8988T (cell line): ENCODE measurements around the gene PFKFB4.
"Not testable (repeated sequence)": the region's sequence is repeated elsewhere in the genome, so short reads cannot be mapped to it uniquely, and the experiment has no call there.

Source experiments
- DNase-seq: peaks from one replicate; pipeline ENCODE4 v3.0.0; 2011

PFKFB4 gene

DNA sequence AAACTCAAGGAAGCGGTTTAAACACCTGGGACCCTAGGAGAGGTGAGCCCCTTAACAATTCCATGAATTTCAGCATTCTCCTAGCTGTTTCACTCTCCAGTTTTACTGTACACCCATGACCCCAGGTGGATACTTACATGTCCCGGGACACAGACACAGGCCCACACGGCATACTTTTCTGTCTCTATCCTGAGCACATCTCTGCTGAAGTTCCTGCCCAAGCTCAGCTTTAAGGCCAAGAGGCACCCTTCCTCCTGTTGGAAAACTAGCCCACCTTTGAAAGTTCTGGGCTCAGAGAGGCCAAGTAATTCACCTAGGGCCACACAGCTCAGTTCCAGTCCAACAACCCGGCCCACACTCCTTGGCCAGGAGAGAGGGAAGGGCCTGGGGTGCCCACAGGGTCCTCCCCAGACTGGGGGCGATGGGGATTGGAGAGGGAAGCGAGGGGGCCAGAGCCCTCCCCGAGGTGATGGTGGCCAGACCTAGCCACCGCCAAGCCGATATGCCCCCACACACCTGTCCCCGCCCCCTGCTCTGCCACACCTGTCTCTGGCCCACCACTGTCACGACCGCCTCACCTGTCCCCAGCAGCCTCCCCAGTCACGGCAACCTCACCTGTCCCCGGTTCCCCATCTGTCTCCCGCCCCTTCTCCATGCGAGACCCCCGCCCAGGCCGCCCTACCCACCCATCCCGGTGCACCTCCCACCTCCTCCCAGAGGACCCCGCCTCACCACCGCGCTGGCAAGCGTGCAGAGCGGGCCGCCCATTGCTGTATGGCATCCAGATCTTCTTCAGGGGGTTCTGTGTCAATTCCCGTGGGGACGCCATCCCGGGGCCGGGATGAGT lies 431 bp downstream of the PFKFB4 start:
- DNase-seq = no peak

DNA sequence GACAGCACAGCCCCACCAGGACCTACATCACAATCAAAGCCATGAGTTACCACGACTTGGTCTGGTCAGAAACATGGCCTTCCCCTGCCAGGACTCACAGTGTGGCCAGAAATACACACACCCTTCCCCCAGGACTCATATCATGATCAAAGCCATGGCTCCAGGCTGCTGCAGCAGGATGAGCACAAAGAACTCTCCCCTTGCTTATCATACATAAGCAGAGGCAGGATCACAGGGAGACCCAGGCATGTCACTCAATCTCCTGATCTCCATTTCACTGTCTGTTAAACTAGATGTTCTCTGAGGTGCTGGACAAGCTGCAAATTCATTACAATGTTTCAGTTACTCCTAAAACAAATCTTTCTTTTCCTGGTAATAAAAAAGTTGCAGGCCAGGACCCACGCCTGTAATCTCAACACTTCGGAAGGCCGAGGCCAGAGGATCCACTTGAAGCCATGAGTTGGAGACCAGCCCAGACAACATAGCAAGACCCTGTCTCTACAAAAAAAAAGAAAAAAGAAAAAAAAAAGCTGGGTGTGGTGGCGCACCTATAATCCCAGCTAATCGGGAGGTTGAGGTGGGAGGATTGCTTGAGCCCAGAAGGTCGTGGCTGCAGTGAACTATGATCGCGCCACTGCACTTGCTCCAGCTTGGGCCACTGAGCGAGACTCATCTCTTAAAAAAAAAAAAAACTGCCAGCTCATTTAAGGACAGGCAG lies 1.2 kb downstream of the PFKFB4 start:
- DNase-seq = no peak

DNA sequence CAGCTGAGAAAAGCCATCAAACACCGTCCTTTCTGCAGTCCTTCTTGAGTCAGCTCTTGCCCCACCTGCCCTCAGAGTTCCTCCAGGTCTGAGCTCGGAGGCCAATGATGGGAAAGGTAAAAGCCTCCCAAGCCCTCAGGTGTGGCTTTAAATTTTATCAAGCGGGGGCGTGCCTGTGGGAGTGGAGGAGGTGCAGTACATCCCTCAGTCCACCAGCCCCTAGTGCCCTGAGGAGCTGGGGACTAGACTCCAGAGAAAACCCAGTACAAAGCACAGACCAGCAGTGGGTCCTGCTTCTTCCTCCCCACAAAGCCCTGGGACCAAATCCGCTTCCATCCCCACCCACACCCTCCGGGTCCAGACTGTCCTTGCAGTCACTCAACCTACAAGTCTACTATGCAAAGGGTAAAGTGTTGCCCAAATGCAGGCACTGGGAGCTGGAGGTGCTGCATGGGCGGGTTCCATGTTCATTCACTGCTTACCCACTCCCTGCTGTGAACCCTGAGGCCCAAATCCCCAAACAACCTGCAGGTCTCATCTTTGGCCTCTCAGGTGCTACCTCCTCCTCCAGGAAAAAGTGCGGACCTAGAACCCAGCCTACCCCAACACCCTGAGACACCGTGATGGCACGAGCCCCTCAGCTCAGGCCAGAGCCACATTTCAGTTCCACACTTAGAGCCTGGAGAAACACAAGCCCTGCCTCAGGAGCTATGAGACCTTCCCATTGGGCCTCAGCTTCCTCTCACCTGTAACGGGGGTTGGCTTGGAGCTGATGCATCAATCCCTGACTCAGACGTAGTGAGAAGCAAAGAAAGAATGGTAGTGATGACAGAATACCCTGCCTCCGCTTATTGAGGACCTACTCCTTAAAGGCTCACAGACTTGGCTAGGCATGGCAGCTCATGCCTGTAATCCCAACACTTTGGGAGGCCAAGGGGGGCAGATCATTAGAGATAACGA lies 2.4 kb downstream of the PFKFB4 start:
- no peak for DNase-seq

DNA sequence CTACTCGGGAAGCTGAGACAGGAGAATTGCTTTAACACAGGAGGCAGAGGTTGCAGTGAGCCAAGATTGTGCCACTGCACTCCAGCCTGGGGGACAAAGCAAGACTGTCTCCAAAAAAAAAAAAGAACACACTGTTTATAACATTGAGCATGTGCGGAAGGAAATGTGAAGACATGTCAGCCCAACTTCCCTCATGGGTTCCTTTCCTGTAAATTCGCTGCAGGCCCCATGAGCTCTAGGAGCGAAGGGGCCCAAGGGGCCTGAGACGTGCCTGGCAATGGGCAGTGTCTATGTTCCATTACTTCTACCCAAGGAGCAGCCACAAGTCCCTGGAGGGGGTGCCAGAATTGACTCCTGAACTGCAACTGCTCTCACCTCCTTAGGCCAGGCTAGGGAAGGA lies 3.2 kb downstream of the PFKFB4 start:
- no peak for DNase-seq

DNA sequence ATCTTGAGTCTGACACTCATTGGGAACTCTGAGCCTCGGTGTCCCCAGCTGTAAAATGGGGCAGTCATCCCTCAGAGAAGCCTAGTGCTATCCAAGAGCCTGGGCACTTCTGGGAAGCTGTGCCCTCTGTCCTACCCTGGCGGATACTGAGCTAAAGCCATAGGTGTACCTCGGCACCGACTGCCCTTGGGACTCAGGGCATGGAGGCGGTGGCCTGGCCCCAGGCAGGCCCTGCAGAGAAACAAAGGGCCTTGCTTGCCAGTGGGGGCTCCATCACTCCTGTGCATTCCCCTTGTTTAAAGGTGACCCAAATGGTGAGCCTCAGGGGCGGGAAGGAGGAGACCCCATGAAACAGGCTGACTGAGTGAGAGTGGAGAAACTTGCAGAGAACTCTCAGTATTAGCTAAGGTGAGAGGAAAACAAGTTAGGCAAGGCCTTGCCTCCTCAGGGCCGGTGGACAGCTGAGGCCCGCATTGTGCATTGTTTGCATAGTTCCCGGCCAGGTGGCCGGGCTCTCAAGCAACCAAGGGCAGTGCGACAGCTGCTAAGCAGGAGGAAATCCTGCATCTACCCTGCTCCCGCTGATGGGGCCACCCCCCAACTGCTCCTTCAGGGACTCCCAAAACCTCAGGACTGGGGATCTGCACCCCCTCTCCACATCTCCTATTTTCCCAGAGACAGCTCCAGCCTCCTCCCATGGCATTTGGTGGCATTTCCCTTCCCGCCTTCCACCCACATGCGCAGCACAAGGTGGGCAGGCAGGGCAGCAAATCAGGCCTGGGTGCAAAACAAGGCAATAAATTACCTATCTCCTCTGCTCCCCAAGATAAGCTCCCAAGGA lies 4.3 kb downstream of the PFKFB4 start:
- DNase-seq = no peak

DNA sequence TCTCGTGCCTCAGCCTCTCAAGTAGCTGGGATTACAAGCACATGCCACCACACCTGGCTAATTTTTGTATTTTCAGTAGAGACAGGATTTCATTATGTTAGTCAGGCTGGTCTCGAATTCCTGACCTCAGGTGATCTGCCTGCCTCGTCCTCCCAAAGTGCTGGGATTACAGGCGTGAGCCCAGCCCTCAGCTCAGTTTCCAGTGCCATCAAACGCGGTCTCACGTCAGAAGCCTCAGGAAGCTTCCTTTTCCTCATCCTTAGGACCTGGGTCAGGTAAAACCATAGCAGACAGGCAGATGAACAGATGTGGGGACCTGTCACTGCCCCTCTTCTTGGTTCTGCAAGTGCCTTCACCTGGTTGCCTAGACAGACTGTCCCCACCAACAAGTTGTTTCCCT lies 5.0 kb downstream of the PFKFB4 start:
- DNase-seq = not testable (repeated sequence)

DNA sequence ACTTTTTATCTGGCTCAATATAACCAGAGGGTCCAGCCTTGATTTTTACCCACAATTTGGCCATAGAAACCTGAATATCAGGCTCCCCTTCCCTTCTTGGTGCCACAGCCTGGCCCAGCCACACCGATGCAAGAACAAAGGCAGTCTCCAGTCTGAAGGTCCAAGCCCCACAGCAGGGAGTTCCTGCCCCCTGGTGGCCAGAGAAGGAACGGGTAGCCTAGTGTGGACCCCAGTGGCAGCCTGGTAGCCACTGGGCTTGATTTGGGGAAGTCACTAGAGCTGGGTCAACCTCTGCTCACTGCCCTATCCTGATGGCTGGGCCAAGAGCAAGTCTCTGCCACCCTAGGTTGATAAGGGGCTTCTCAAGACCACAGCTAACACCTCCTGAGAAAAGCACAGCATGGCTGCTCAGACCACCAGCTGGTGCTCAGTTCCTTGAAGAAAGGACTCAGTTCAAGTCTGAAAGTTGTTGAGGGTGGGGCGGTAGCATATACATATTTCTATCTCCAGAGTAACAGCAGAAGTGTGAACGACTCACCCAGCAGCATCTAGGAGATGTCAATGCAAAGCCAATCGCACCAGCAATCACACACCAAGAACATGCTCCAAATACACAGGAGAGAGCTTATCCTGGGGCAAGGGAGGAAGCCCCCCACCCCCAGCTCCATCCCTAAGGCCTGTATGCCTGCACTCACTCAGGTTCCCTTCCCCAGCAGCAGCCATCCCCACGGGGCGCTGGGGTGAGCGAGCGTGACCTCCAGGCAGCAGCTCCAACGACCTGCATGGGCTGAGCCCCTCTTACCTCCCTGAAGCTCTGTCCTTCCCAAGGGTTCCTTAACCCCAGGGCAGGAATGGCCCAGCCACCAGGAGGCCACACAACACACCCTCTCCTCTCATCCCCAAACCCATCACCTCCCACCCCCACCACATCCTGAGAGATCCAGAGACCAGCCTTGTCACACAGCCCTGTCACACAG lies 7.6 kb downstream of the PFKFB4 start:
- DNase-seq = peak; percentile 71

DNA sequence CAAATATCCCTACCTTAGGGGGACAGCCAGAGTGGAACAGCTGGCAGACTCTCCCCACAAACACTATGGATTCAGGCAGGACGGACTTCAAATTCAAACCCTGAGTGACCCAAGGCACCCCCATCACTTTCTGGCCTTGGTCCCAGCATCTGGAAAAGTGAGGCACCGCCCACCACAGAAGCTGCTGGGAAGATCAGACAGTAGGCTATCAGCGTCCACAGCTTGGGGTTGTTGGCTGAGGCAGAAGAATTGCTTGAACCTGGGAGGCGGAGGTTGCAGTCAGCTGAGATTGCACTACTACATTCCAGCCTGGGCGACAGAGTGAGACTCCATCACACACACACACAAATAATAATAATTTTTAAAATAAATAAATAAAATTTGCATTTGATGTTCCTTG lies 8.5 kb downstream of the PFKFB4 start:
- no peak for DNase-seq

DNA sequence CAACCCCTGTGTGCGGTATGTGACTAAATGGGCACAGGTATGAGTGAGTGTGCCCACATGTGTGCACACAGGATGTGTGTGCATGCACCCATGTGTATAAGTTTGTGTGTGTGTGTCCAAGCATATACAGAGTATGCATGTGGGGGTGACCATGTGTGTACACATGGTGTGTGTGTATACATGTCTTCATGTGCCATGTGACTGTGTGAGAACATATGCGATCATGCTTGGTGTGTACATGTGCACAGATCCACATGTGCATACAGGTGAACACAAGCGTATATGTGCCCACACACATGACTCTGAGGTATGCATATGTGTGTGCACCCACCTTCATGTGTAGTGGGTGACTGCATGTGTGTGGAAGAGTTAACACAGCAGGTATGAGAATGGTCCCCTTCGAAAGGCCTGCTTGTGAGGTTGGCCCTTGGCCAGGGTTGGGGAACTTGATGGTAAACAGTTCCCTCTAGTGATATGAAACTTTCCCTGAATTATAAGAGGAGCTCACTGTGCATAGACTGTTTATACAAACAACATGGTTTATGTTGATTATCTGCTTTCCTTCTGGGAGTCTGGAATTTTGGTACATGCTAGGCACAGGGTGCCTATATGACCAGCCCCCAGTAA lies 10.3 kb downstream of the PFKFB4 start:
- no peak for DNase-seq

DNA sequence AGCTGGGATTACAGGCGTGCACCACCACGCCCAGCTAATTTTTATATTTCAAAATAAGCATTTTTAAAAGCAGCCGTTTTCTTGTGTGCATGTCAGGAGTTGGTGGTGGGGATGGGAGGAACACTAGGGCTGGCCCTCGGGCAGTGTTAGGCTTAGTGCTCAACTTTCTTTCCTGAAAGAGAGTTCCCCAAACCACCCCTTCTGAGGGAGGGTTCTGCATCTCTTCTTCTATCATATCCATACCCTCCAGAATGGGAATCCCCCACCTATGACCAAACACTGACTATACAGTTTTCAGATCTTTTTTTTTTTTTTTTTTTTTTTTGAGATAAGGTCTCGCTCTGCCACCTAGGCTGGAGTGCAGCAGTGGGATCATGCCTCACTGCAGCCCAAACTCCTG lies 12.5 kb downstream of the PFKFB4 start:
- no peak for DNase-seq

DNA sequence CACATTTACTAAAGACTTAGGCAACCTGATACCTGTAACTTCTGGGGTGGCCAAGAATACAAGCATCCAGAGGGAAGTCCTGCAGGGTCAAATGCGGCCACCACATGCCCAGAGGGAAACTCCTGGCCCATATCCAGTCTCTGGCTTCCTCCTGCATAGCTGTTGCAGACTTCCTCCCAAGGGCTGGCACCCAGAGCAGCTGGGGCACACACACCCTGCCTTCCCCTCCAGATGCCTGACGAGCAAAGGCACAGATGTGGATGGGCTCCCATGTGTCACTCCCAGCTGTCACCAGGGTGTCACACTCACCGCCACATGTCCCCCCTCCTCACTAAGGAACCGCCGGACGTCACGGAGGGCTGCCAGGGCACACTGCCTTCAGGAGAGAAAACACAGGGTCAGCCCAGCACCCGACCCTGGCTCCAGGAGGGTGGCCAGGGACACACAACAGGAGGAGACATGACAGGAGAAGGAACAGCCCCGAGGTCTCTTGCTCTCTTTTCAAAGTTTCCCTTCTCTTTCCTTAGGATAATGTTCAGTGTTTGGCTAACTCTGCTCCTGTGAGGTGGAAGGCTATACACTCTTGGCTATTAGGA lies 13.2 kb downstream of the PFKFB4 start:
- no peak for DNase-seq

DNA sequence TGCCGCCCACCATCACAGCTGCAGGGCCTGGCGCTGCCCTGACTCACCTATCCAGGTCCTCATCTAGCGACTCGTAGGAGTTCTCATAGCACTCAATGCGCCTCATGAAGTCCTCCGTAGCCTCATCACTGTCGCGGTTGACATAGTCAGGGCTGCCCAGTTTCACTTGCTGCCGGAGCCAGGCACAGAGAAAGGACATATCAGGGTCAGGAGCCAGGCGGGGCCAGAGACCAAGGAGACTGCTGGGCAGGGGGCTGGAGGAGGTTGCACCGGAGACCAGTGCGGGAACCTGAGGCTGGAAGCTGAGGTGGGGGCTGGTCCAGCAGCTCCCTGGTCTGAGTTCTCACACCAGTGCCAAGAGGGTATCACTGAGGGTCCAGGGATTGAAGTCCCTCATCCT lies 18.2 kb downstream of the PFKFB4 start:
- no peak for DNase-seq

DNA sequence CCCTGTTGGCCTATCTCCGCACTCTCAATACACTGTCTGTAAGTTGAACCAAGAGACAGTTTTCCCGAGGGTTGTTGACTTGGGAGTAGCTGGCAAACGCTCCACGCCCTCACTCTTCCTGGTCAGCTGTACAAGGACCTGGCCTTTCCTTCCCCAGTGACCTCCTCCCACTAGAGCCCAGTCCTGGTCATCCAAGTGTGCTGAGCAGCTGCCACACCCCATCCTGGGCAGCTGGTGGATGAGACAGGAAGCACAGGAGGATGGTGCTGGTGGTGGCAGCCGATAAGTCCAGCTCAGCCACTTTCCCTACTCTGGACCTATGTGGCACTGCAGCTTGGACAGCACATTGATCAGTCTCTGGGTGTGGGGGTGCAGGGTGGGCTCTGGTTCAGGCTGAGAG lies 19.8 kb downstream of the PFKFB4 start:
- no peak for DNase-seq

DNA sequence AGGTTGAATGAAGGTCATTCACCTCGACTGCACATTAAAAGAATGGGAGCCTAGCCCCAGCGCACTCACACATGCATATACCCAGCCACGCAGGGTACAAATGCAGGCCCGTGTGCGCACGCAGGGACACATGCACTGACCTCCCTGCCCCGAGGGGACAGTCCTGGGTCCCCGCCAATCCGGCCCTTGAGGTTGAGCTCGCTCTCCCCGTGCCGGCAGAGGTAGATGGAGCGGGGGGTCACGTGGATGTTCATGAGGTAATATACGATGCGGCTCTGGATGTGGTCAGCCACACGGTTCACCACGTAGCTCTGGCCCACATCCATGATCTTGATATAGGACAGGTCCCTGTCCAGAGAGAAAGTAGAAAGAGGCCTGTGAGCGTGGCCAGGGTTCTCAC lies 20.5 kb downstream of the PFKFB4 start:
- DNase-seq = no peak

DNA sequence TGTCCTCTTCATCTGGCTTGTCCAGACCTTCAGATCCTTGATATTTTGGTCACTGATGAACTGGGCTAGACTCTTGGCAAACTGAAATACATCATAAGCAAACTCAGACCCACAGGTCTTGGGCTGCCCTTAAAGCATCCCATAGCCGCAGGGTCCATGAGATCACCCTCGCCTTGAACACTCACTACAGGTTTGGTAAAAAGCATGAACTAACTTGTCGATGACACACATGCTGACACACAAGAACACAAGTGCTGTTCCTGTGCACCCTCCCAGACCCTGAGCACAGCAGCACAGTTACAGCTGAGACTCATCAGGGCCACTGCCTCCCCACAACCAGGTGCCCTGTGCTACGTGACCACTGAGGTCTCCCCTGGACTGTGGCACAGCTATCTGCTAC lies 21.0 kb downstream of the PFKFB4 start:
- no peak for DNase-seq

DNA sequence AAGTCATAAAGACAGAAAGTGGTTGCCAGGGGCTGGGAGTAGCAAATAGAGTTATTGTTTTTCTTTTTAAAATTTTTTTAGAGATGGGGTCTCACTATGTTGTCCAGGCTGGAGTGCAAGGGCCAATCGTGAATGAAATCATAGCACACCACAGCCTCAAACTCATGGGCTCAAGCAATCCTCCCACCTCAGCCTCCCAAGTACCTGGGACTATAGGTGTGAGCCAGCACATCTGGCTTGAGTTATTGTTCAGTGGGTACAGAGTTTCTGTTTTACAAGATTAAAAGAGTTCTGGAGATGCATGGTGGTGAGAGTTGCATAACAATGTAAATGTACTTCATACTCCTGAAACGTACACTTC lies 23.6 kb downstream of the PFKFB4 start:
- no peak for DNase-seq

DNA sequence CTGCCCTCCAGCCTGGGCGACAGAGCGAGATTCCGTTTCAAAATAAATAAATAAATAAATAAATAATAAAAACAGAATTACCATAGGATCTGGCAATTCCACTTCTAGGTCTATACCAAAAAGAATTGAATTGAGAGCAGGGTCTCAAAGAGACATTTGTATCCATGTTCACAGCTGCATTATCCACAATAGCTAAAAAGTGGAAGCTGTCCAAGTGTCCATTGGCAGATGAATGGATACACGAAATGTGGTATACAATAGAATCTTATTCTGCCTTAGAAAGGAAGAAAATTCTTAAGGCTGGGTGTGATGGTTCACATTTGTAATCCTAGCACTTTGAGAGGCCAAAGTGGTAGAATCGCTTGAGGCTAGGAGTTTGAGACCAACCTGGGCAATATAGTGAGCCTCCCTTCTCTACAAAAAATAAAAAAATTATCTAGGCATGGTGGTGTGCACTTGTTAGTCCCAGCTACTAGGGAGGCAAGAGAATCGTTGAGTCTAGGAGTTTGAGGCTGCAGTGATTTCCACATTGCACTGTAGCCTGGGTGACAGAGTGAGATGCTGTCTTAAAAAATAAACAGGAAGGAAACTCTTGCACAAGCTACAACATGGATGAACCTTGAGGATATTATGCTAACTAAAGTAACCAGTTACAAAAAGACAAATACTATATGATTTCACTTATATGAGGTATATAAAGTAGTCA lies 24.2 kb downstream of the PFKFB4 start:
- no peak for DNase-seq

DNA sequence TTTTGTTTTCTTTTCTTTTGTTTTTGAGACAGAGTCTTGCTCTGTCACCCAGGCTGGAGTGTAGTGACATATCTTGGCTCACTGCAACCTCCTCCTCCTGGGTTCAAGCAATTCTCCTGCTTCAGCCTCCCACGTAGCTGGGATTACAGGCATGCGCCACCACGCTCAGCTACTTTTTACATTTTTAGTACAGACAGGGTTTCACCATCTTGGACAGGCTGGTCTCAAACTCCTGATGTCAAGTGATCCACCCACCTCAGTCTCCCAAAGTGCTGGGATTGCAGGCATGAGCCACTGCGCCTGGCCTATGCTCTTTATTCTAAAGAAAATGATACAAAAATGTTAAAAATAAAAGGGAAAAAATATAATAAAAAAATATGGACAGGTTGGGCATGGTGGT lies 25.9 kb downstream of the PFKFB4 start:
- DNase-seq = not testable (repeated sequence)

DNA sequence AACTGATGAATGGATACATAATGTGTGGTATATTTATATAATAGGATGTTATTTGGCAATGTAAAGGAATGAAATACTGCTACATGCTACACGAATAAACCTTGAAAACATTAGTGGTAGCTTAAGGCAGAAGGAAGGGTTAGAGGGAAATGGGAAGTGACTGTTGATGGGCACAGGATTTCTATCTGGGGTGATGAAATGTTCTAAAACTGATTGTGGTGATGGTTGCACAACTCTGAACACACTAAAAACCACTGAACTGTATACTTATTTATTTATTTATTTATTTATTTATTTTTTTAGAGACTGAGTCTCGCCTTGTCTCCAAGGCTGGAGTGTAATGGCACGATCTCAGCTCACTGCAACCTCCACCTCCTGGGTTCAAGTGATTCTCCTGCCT lies 27.8 kb downstream of the PFKFB4 start:
- DNase-seq = no peak

DNA sequence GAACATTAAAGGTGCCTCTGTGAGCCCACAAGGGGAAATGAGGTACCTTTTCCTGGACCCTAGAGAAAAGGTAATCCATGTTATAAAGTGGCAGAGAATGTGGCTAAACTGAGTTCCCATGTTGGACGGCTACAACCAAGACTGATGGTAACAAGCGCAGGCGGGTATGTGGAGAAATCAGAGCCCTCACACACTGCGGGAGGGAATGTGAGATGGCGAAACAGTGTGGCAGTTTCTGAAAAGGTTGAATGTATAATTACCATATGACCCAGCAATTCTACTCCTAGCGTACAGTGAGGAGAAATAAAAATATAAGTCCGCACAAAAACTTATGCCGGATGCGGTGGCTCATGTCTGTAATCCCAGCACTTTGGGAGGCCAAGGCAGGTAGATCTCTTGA lies 28.6 kb downstream of the PFKFB4 start:
- no peak for DNase-seq
